Endothelial cell of umbilical vein (primary cell): ENCODE measurements around the gene TXNDC2. TPM values are rescaled to one million over a fixed set of nuclear protein-coding genes. Genes with fewer than 3 reads are reported as not detected.

Source experiments
- BruUV-seq: library from RNA; stranded (reverse); fragments of 400-500 nt; replicated peaks from 2 replicates; lab custom pipeline; 2021; lab: Mats Ljungman, UMichigan
- CTCF ChIA-PET: fragments of 300-600, 350-600 bp; sonication (Branson Sonifier 250); formaldehyde crosslinking; loops from one replicate; lab custom pipeline; 2021; ENCODE audit warnings: antibody characterized with exemption, inconsistent platforms; lab: Charles Lee
- POLR2A ChIA-PET: fragments of 300-600, 350-600 bp; sonication (Branson Sonifier 250); formaldehyde crosslinking; loops from one replicate; lab custom pipeline; 2021; ENCODE audit warnings: antibody characterized with exemption, inconsistent platforms; lab: Charles Lee
- DNase-seq: peaks from one replicate; pipeline ENCODE4 v3.0.0-alpha.2; 2011; ENCODE audit warnings: low read depth, low spot score
- FAIRE-seq: peaks from 2 replicates; lab custom pipeline; 2011; peaks lifted over from hg19 to GRCh38; lab: Jason Lieb, UNC
- H2AFZ ChIP-seq: 2 replicates; pipeline ENCODE4 v1.6.0; 2012; ENCODE audit warnings: low read depth, low read length, control low read depth, inconsistent platforms
- H3K27ac ChIP-seq: 2 replicates; pipeline ENCODE4 v1.5.1; 2011; ENCODE audit warnings: low read depth, mild to moderate bottlenecking, control low read depth, low read length, moderate library complexity; ENCODE audit not compliant: insufficient read depth
- H3K27me3 ChIP-seq, 2 experiments: 2 replicates each; pipeline versions ENCODE4 v1.6.0 to v1.6.1; 2011; ENCODE audit warnings: low read length in 2 of 2, mixed read lengths in 1 of 2; ENCODE audit not compliant: control insufficient read depth in 2 of 2, insufficient read depth in 2 of 2
- H3K36me3 ChIP-seq, 2 experiments: 2 replicates in 1 of 2; 3 replicates in 1 of 2; pipeline ENCODE4 v1.5.1; 2011; ENCODE audit warnings: low read length in 2 of 2, mild to moderate bottlenecking in 1 of 2, moderate library complexity in 1 of 2; ENCODE audit not compliant: control insufficient read depth in 2 of 2, insufficient read depth in 2 of 2; ENCODE audit errors: extremely low read depth in 1 of 2
- H3K4me1 ChIP-seq: 3 replicates; pipeline ENCODE4 v1.5.1; 2011; ENCODE audit warnings: mild to moderate bottlenecking, low read length; ENCODE audit not compliant: control insufficient read depth, insufficient read depth; ENCODE audit errors: extremely low read depth
- H3K4me2 ChIP-seq: 2 replicates; pipeline ENCODE4 v1.6.1; 2011; ENCODE audit warnings: low read length, control low read depth, mixed read lengths; ENCODE audit not compliant: insufficient read depth
- H3K4me3 ChIP-seq, 3 experiments: fragments of 200-600 bp in 1 of 3; sonication (generic), shearing (Covaris generic) in 1 of 3; replicated peaks in 1 of 3; 2 replicates each; pipeline ENCODE4 v1.5.1; 2011 to 2016; ENCODE audit warnings: control low read depth in 3 of 3, low read length in 3 of 3, mild to moderate bottlenecking in 2 of 3, inconsistent platforms in 1 of 3, low read depth in 1 of 3, moderate library complexity in 1 of 3; ENCODE audit not compliant: insufficient read depth in 1 of 3
- H3K79me2 ChIP-seq: 2 replicates; pipeline ENCODE4 v1.6.0; 2012; ENCODE audit warnings: low read length, inconsistent platforms; ENCODE audit not compliant: control insufficient read depth, insufficient read depth
- H3K9ac ChIP-seq: replicated peaks from 2 replicates; pipeline ENCODE3; 2011; ENCODE audit warnings: low read length, control low read depth; ENCODE audit not compliant: insufficient read depth; ENCODE audit errors: extremely low read depth
- H3K9me1 ChIP-seq: replicated peaks from 3 replicates; pipeline ENCODE4 v1.6.0; 2011; ENCODE audit warnings: mild to moderate bottlenecking, low read length; ENCODE audit not compliant: control insufficient read depth, insufficient read depth; ENCODE audit errors: extremely low read depth
- H3K9me3 ChIP-seq: replicated peaks from 2 replicates; pipeline ENCODE4 v1.5.1; 2012; ENCODE audit warnings: low read length, inconsistent platforms; ENCODE audit not compliant: control insufficient read depth, insufficient read depth
- H4K20me1 ChIP-seq: replicated peaks from 2 replicates; pipeline ENCODE3; 2011; ENCODE audit warnings: mild to moderate bottlenecking, low read length; ENCODE audit not compliant: control insufficient read depth, insufficient read depth; ENCODE audit errors: extremely low read depth
- CTCF ChIP-seq, 2 donors: IDR thresholded peaks; 1 replicate in 1 of 2; 2 replicates in 1 of 2; pipeline ENCODE4 v1.5.1; 2011; ENCODE audit warnings: low read length in 2 of 2, mild to moderate bottlenecking in 2 of 2, moderate library complexity in 2 of 2, control low read depth in 1 of 2, inconsistent platforms in 1 of 2, low read depth in 1 of 2; ENCODE audit not compliant: insufficient read depth in 1 of 2; ENCODE audit errors: extremely low read depth in 1 of 2
- EZH2 ChIP-seq: IDR thresholded peaks from 2 replicates; pipeline ENCODE4 v1.6.1; 2012; ENCODE audit warnings: borderline replicate concordance, low read depth, mild to moderate bottlenecking, moderate library complexity, low read length, inconsistent platforms; ENCODE audit not compliant: severe bottlenecking
- FOS ChIP-seq: IDR thresholded peaks from 2 replicates; pipeline ENCODE4 v1.6.1; 2011; ENCODE audit warnings: mild to moderate bottlenecking, low read length, moderate library complexity, borderline replicate concordance; ENCODE audit not compliant: insufficient read depth
- GATA2 ChIP-seq: IDR thresholded peaks from 2 replicates; pipeline ENCODE4 v1.7.0; 2011; ENCODE audit warnings: low read depth, mild to moderate bottlenecking, moderate library complexity, mixed read lengths, low read length; ENCODE audit not compliant: insufficient read length, insufficient read depth
- JUN ChIP-seq: IDR thresholded peaks from 2 replicates; pipeline ENCODE4 v1.6.1; 2011; ENCODE audit warnings: borderline replicate concordance, low read depth; ENCODE audit not compliant: insufficient read length, insufficient read depth
- MYC ChIP-seq: IDR thresholded peaks from one replicate; pipeline ENCODE4 v1.6.1; 2011; ENCODE audit warnings: mild to moderate bottlenecking, low read depth, low read length
- POLR2A ChIP-seq: IDR thresholded peaks from 2 replicates; pipeline ENCODE4 v1.6.1; 2012; ENCODE audit warnings: low read depth, mild to moderate bottlenecking, control low read depth, low read length
- POLR2AphosphoS5 ChIP-seq: IDR thresholded peaks from 2 replicates; pipeline ENCODE4 v1.6.1; 2012; ENCODE audit warnings: low read depth, mild to moderate bottlenecking, control low read depth, low read length, moderate library complexity; ENCODE audit not compliant: insufficient read depth
- dilution Hi-C: fragments of 300-500 bp; cut with MboI; formaldehyde crosslinking; loops from one replicate; pipeline ENCODE4 v1.15.0; 2019; ENCODE audit warnings: low sequenced_read_pairs; ENCODE audit not compliant: extremely low pct_ligation_motif_present
- intact Hi-C: fragments of 100-400 bp; cut with micrococcal nuclease; formaldehyde crosslinking; loops from one replicate; pipeline ENCODE4 v1.10.0; 2022
- polyA plus RNA-seq, 4 experiments: library from polyadenylated mRNA; depleted of rRNA in 3 of 4; stranded (reverse) in 3 of 4; unstranded in 1 of 4; fragments of >200 nt; gene quantifications; 2 replicates each; pipeline versions ENCODE4 v1.2.1 to v1.2.3, GENCODE V29; 2011 to 2012; ENCODE audit warnings: missing spikeins in 1 of 4
- total RNA-seq: library from RNA; stranded (reverse); gene quantifications from 2 replicates; pipeline ENCODE4 v1.2.3, GENCODE V29; 2021
- TF ChIP-seq, protein P1 (sequence below): IDR thresholded peaks from 2 replicates; pipeline ENCODE4 v1.6.1; 2011; ENCODE audit not compliant: insufficient read depth, insufficient read length

TXNDC2 gene
- total and polyA plus RNA-seq, 2 donors (not counting 3 experiments of a cell fraction or from before 2014, with no cell fraction given), result 0.12 TPM; not detected in 1

GRCh38 chr18:9876867-9877654, 8.7 kb upstream of the TXNDC2 start:
- H3K4me3 ChIP-seq, result peak overlapping the region; percentile 8 to 34 (median 19)
- DNase-seq (peak; percentile 89), FAIRE-seq (peak; percentile 77)
- peak overlapping the region; percentile 73 for H3K9ac ChIP-seq
- H3K79me2 ChIP-seq, result no peaks in the 10 kb centered on the region
- ChIA-PET POLR2A (interaction anchor here (1.4 kb wide), 1 partner anchor 8 kb away, joined by 3 read pairs; no protein-coding TSS in a partner anchor), CTCF (interaction anchor here (0.6 to 1.6 kb wide), 4 partner anchors 16 to 74 kb away, joined by 3 to 7 read pairs (median 3); partner anchors contain the start of gene VAPA)
- dilution Hi-C loops, result no loop called here
- intact Hi-C loops, result loop anchor here (1.0 to 2.0 kb wide), 3 partner anchors 8 to 52 kb away; no protein-coding TSS in a partner anchor
- H3K4me2 ChIP-seq, result peak overlapping the region; percentile 59
- no peaks in the 10 kb centered on the region for H3K9me1 ChIP-seq
- H3K27me3 ChIP-seq, result no peaks in the 10 kb centered on the region
- no peaks in the 10 kb centered on the region for H3K36me3 ChIP-seq
- BruUV-seq, result TSS peak; percentile 93
- peaks cover 27% of the 10 kb centered on the region for H3K4me1 ChIP-seq
- TF ChIP-seq FOS, result peak; percentile 38
- TF ChIP-seq JUN, result peak; percentile 45
- no peak for TF ChIP-seq EZH2
- no peak for TF ChIP-seq MYC
- peak; percentile 92 for TF ChIP-seq GATA2
- TF ChIP-seq, protein P1, sequence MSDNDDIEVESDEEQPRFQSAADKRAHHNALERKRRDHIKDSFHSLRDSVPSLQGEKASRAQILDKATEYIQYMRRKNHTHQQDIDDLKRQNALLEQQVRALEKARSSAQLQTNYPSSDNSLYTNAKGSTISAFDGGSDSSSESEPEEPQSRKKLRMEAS, result no peak
- peak; percentile 82 for TF ChIP-seq POLR2AphosphoS5
- peak; percentile 82 for TF ChIP-seq POLR2A
- no peak for TF ChIP-seq CTCF (IDR thresholded peaks at IDR 0.05; ENCODE audit: extremely low read depth in 1 of 2, insufficient read depth in 1 of 2, low read depth in 1 of 2, low read length in 2 of 2)
- H2AFZ ChIP-seq, result peak overlapping the region; percentile 83
- peak overlapping the region; percentile 89 for H3K27ac ChIP-seq
- H4K20me1 ChIP-seq, result no peaks in the 10 kb centered on the region
- no peaks in the 10 kb centered on the region for H3K9me3 ChIP-seq
